22Rv1 (cell line): Measurements from ENCODE around the gene AFF4.
"Not testable (repeated sequence)": the region's sequence is repeated elsewhere in the genome, so short reads cannot be mapped to it uniquely, and the experiment has no call there.

Experiments used
- CTCF ChIP-seq: fragments of 450-650 bp; IDR thresholded peaks from 2 replicates; pipeline ENCODE4 v1.5.1; 2017; ENCODE audit warnings: mild to moderate bottlenecking
- ZFX ChIP-seq: fragments of 450-650 bp; IDR thresholded peaks from 2 replicates; pipeline ENCODE4 v1.6.1; 2017; ENCODE audit warnings: antibody characterized with exemption, borderline replicate concordance

- not testable (repeated sequence) for TF ChIP-seq CTCF, ZFX
Measured at GRCh38 chr5:132972436-132972828, 9.0 kb upstream of the AFF4 start.
